HG02981 (cell line): Measurements from ENCODE around the gene TNXB.
"Not testable (repeated sequence)": the region's sequence is repeated elsewhere in the genome, so short reads cannot be mapped to it uniquely, and the experiment has no call there.

Experiments used
- ATAC-seq: cut with Tn5 transposase; IDR thresholded peaks from one replicate; pipeline ENCODE4 v1.9.1; 2021; ENCODE audit warnings: mild to moderate bottlenecking, moderate library complexity; ENCODE audit not compliant: unreplicated experiment

Gene TNXB

GRCh38 chr6:32112431-32112980 lies 3.4 kb upstream of the TNXB start:
- no peak for ATAC-seq

GRCh38 chr6:32111424-32112066 lies 2.4 kb upstream of the TNXB start:
- ATAC-seq: no peak

GRCh38 chr6:32110632-32111031 lies 1.5 kb upstream of the TNXB start:
- ATAC-seq: no peak

- ATAC-seq: no peak
Measured at GRCh38 chr6:32109765-32110160, 625 bp upstream of the TNXB start.

- no peak for ATAC-seq
Measured at GRCh38 chr6:32108727-32109113, 418 bp downstream of the TNXB start.

- ATAC-seq: no peak
Measured at GRCh38 chr6:32108094-32108627, 977 bp downstream of the TNXB start.

GRCh38 chr6:32107406-32107805 lies 1.7 kb downstream of the TNXB start:
- no peak for ATAC-seq

- no peak for ATAC-seq
Measured at GRCh38 chr6:32105433-32105832, 3.7 kb downstream of the TNXB start.

- ATAC-seq: no peak
Measured at GRCh38 chr6:32102255-32102654, 6.9 kb downstream of the TNXB start.

GRCh38 chr6:32100251-32100650 lies 8.9 kb downstream of the TNXB start:
- ATAC-seq: not testable (repeated sequence)

- ATAC-seq: no peak
Measured at GRCh38 chr6:32097364-32097763, 11.8 kb downstream of the TNXB start.

- no peak for ATAC-seq
Measured at GRCh38 chr6:32096394-32097258, 12.5 kb downstream of the TNXB start.

GRCh38 chr6:32096087-32096393 lies 13.1 kb downstream of the TNXB start:
- ATAC-seq: no peak

GRCh38 chr6:32095338-32096086 lies 13.6 kb downstream of the TNXB start:
- ATAC-seq: no peak

GRCh38 chr6:32092760-32093497 lies 16.2 kb downstream of the TNXB start:
- ATAC-seq: no peak

GRCh38 chr6:32089082-32089828 lies 19.9 kb downstream of the TNXB start:
- no peak for ATAC-seq

- ATAC-seq: no peak
Measured at GRCh38 chr6:32088487-32089049, 20.6 kb downstream of the TNXB start.

- no peak for ATAC-seq
Measured at GRCh38 chr6:32087574-32088486, 21.3 kb downstream of the TNXB start.
